ENCODE data around the gene SEC22A.

DNA sequence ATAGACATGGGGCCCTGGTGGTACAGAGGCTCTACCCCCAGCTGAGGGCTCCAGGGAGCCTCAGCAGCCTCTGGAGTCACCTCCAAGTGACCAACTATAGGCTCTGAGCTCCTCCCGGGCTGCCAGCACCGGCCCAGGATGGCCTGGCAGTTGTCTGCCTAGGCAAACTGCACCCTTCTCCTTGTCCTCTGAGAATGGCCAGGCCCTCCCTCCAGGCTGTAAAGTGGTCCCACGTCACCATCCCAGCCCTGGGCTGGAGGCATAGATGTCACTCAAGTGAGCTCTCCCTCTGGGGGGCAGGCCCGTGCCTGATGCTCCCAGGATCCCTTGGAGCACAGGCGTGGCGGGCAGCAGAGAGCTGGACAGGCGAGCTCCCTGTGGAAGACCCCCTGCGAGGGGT, 120.1 kb downstream of the SEC22A start:
- TF ChIP-seq, protein P1, sequence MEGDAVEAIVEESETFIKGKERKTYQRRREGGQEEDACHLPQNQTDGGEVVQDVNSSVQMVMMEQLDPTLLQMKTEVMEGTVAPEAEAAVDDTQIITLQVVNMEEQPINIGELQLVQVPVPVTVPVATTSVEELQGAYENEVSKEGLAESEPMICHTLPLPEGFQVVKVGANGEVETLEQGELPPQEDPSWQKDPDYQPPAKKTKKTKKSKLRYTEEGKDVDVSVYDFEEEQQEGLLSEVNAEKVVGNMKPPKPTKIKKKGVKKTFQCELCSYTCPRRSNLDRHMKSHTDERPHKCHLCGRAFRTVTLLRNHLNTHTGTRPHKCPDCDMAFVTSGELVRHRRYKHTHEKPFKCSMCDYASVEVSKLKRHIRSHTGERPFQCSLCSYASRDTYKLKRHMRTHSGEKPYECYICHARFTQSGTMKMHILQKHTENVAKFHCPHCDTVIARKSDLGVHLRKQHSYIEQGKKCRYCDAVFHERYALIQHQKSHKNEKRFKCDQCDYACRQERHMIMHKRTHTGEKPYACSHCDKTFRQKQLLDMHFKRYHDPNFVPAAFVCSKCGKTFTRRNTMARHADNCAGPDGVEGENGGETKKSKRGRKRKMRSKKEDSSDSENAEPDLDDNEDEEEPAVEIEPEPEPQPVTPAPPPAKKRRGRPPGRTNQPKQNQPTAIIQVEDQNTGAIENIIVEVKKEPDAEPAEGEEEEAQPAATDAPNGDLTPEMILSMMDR (IDR thresholded peaks at IDR 0.05) = no peak
- TF ChIP-seq POLR2A (IDR thresholded peaks at IDR 0.05) (no peak), EP300 (IDR thresholded peaks at IDR 0.05) (no peak), POLR2AphosphoS5 (IDR thresholded peaks at IDR 0.05) (no peak)
